Motor neuron (in vitro differentiated cells): Measurements from ENCODE around the gene ARL15. TPM values are rescaled to one million over a fixed set of nuclear protein-coding genes. Genes with fewer than 3 reads are reported as not detected.

ENCODE experiments used
- ATAC-seq, 8 experiments: fragments of 200-7000 bp; cut with Tn5 transposase; replicated peaks in 6 of 8; 2 replicates each; pipeline ENCODE4 v1.8.0; 2021; ENCODE audit warnings: mild to moderate bottlenecking in 8 of 8, moderate library complexity in 8 of 8
- H3K27ac ChIP-seq, 2 donors: fragments of 250-450 bp; sonication (Bioruptor Pico); 2 replicates each; pipeline ENCODE4 v1.9.0; 2021; ENCODE audit warnings: antibody characterized with exemption in 2 of 2, mild to moderate bottlenecking in 2 of 2, moderate library complexity in 1 of 2
- H3K4me1 ChIP-seq, 2 donors: fragments of 250-450 bp; sonication (Bioruptor Pico); replicated peaks in 1 of 2; 2 replicates each; pipeline ENCODE4 v1.6.1; 2021; ENCODE audit warnings: antibody characterized with exemption in 2 of 2, mild to moderate bottlenecking in 2 of 2, moderate library complexity in 1 of 2
- H3K4me3 ChIP-seq, 5 donors: fragments of 250-450 bp; sonication (Bioruptor Pico); 2 replicates each; pipeline ENCODE4 v1.9.0; 2021; ENCODE audit warnings: antibody characterized with exemption in 5 of 5, mild to moderate bottlenecking in 5 of 5, moderate library complexity in 4 of 5
- WGBS, 10 experiments: fragments of 450-650 bp; shearing (Covaris generic); methylation state at CpG; one replicate each; pipeline ENCODE4 v1.0.0; 2022; 5-methylcytosine and 5-hydroxymethylcytosine counted together
- in situ Hi-C, 9 experiments: fragments of 400-800 bp; cut with MboI; loops; one replicate each; pipeline ENCODE4 v1.15.0; 2021; ENCODE audit warnings: low sequenced_read_pairs in 9 of 9, low pct_unique_long_range_greater_than_20kb in 2 of 9; ENCODE audit not compliant: unreplicated experiment in 9 of 9
- total RNA-seq, 8 experiments: library from RNA; unstranded; fragments of 300-600 nt; gene quantifications; 2 replicates each; pipeline versions ENCODE4 v1.2.3 to v1.2.4, GENCODE V29; 2022

Gene ARL15
- total RNA-seq, 8 experiments from 2014 or later = 17.0 to 44.6 (median 22.3) TPM

- Histone ChIP-seq H3K4me1 (peaks cover 0 to 22% of the 10 kb centered on the region in 2 donors), H3K4me3 (no peak overlapping the region), H3K27ac (no peak overlapping the region)
- in situ Hi-C loops = no loop called here
- peak in 6 of 8 experiments; percentile 35 to 67 (median 61) for ATAC-seq
- 7 to 43% (median 22%) methylated on average over 1 to 6 of the region's 6 CpGs for WGBS, 10 experiments
These were observed 302.3 kb downstream of the ARL15 start for GRCh38 chr5:54007827-54008777.

GRCh38 chr5:54004697-54005096, 305.7 kb downstream of the ARL15 start:
- Histone ChIP-seq H3K27ac (no peak overlapping the region), H3K4me1 (peaks cover 0 to 20% of the 10 kb centered on the region in 2 donors), H3K4me3 (no peak overlapping the region)
- in situ Hi-C loops = no loop called here
- ATAC-seq = no peak
- 67 to 100% (median 95%) methylated on average over 1 to 3 of the region's 3 CpGs; no CpG with 5 or more reads in 2 of the 10 experiments for WGBS, 10 experiments

- 0 to 60% (median 42%) methylated on average over 1 of the region's 1 CpG; no CpG with 5 or more reads in 3 of the 10 experiments for WGBS, 10 experiments
- H3K27ac ChIP-seq = no peak overlapping the region
- ATAC-seq = no peak
- H3K4me3 ChIP-seq = no peak overlapping the region
- in situ Hi-C loops = no loop called here
- H3K4me1 ChIP-seq = peaks cover 0 to 8% of the 10 kb centered on the region in 2 donors
These were observed 307.6 kb downstream of the ARL15 start for GRCh38 chr5:54002779-54003178.

GRCh38 chr5:54001976-54002775, 308.2 kb downstream of the ARL15 start:
- ATAC-seq = peak in 1 of 8 experiments; percentile 21
- Histone ChIP-seq H3K27ac (no peak overlapping the region), H3K4me1 (peaks cover 0 to 5% of the 10 kb centered on the region in 2 donors), H3K4me3 (no peak overlapping the region)
- 31 to 100% (median 93%) methylated on average over 1 to 5 of the region's 5 CpGs for WGBS, 10 experiments
- in situ Hi-C loops = no loop called here

GRCh38 chr5:54000011-54000410, 310.4 kb downstream of the ARL15 start:
- no peak overlapping the region for H3K4me3 ChIP-seq
- WGBS, 10 experiments = 60 to 100% (median 80%) methylated on average over 1 to 2 of the region's 2 CpGs; no CpG with 5 or more reads in 7 of the 10 experiments
- H3K27ac ChIP-seq = no peak overlapping the region
- H3K4me1 ChIP-seq = peaks cover 0 to 5% of the 10 kb centered on the region in 2 donors
- no peak for ATAC-seq
- in situ Hi-C loops = no loop called here

- H3K4me1 ChIP-seq = peaks cover 0 to 5% of the 10 kb centered on the region in 2 donors
- no peak overlapping the region for H3K4me3 ChIP-seq
- peak in 1 of 8 experiments; percentile 29 for ATAC-seq
- H3K27ac ChIP-seq = no peak overlapping the region
- in situ Hi-C loops = no loop called here
- WGBS, 10 experiments = 0 to 100% (median 49%) methylated on average over 1 to 5 of the region's 5 CpGs
These were observed 312.4 kb downstream of the ARL15 start for GRCh38 chr5:53997736-53998627.

- WGBS, 10 experiments = 93 to 100% (median 100%) methylated on average over 1 to 3 of the region's 4 CpGs; no CpG with 5 or more reads in 2 of the 10 experiments
- Histone ChIP-seq H3K27ac (no peak overlapping the region), H3K4me3 (no peak overlapping the region), H3K4me1 (peaks cover 0 to 5% of the 10 kb centered on the region in 2 donors)
- in situ Hi-C loops = no loop called here
- no peak for ATAC-seq
These were observed 314.4 kb downstream of the ARL15 start for GRCh38 chr5:53996008-53996407.

- in situ Hi-C loops = no loop called here
- WGBS, 10 experiments = 50 to 100% (median 80%) methylated on average over 1 to 2 of the region's 2 CpGs; no CpG with 5 or more reads in 1 of the 10 experiments
- Histone ChIP-seq H3K4me3 (no peak overlapping the region), H3K4me1 (peaks cover 0 to 5% of the 10 kb centered on the region in 2 donors), H3K27ac (no peak overlapping the region)
- ATAC-seq = peak in 1 of 8 experiments; percentile 30
These were observed 316.2 kb downstream of the ARL15 start for GRCh38 chr5:53994148-53994547.

- Histone ChIP-seq H3K27ac (no peak overlapping the region), H3K4me1 (no peaks in the 10 kb centered on the region), H3K4me3 (no peak overlapping the region)
- peak in 1 of 8 experiments; percentile 29 for ATAC-seq
- in situ Hi-C loops = no loop called here
- 86 to 100% (median 90%) methylated on average over 1 to 4 of the region's 4 CpGs for WGBS, 10 experiments
These were observed 318.4 kb downstream of the ARL15 start for GRCh38 chr5:53991942-53992341.

GRCh38 chr5:53987101-53987500, 323.3 kb downstream of the ARL15 start:
- H3K4me1 ChIP-seq = no peaks in the 10 kb centered on the region
- in situ Hi-C loops = no loop called here
- H3K27ac ChIP-seq = no peak overlapping the region
- H3K4me3 ChIP-seq = no peak overlapping the region
- 5 to 100% (median 83%) methylated on average over 1 to 3 of the region's 3 CpGs; no CpG with 5 or more reads in 1 of the 10 experiments for WGBS, 10 experiments
- ATAC-seq = peak in 3 of 8 experiments; percentile 3 to 9 (median 8)

- ATAC-seq = no peak
- Histone ChIP-seq H3K4me1 (no peaks in the 10 kb centered on the region), H3K27ac (no peak overlapping the region), H3K4me3 (no peak overlapping the region)
- in situ Hi-C loops = no loop called here
- 77 to 100% (median 89%) methylated on average over 1 to 5 of the region's 5 CpGs for WGBS, 10 experiments
These were observed 324.6 kb downstream of the ARL15 start for GRCh38 chr5:53985796-53986195.

- no peaks in the 10 kb centered on the region for H3K4me1 ChIP-seq
- no peak overlapping the region for H3K4me3 ChIP-seq
- 55 to 100% (median 100%) methylated on average over 1 of the region's 1 CpG; no CpG with 5 or more reads in 2 of the 10 experiments for WGBS, 10 experiments
- in situ Hi-C loops = no loop called here
- peak in 3 of 8 experiments; percentile 38 to 87 (median 42) for ATAC-seq
- no peak overlapping the region for H3K27ac ChIP-seq
These were observed 325.4 kb downstream of the ARL15 start for GRCh38 chr5:53984971-53985370.
